IMR-90 (cell line): Measurements from ENCODE around the gene NELL1. TPM values are rescaled to one million over a fixed set of nuclear protein-coding genes. Genes with fewer than 3 reads are reported as not detected.

Experiments
- ATAC-seq: fragments of 200-7000 bp; cut with Tn5 transposase; 2 replicates; pipeline ENCODE4 v1.9.1; 2020; ENCODE audit warnings: low read depth, mild to moderate bottlenecking, moderate library complexity
- BruUV-seq: library from RNA; stranded (reverse); fragments of 400-500 nt; replicated peaks from 2 replicates; lab custom pipeline; 2021; lab: Mats Ljungman, UMichigan
- CTCF ChIA-PET: fragments of 300-600 bp; formaldehyde crosslinking; extraction: SDS; loops from one replicate; lab custom pipeline; 2021; ENCODE audit warnings: antibody characterized with exemption; lab: Yijun Ruan, JAX
- POLR2A ChIA-PET: fragments of 300-600 bp; sonication (Branson Sonifier 250); formaldehyde crosslinking; loops from one replicate; lab custom pipeline; 2022; ENCODE audit warnings: antibody characterized with exemption; ENCODE audit not compliant: unreplicated experiment; lab: Charles Lee
- DNase-seq: peaks from one replicate; pipeline ENCODE4 v3.0.0; 2013
- H2AFZ ChIP-seq: replicated peaks from 2 replicates; pipeline ENCODE3; 2013; ENCODE audit warnings: low read length, mild to moderate bottlenecking; ENCODE audit not compliant: poor library complexity
- H2AK5ac ChIP-seq: 2 replicates; pipeline ENCODE4 v1.6.1; 2013; ENCODE audit warnings: low read depth, low read length, inconsistent platforms
- H2AK9ac ChIP-seq: replicated peaks from 2 replicates; pipeline ENCODE3; 2013; ENCODE audit warnings: mild to moderate bottlenecking, low read depth, low read length, moderate library complexity; ENCODE audit not compliant: poor library complexity
- H2BK120ac ChIP-seq: 2 replicates; pipeline ENCODE4 v1.6.1; 2013; ENCODE audit warnings: low read depth, low read length, inconsistent platforms
- H2BK15ac ChIP-seq: 3 replicates; pipeline ENCODE4 v1.6.1; 2013; ENCODE audit warnings: low read depth, low read length, inconsistent platforms
- H2BK20ac ChIP-seq: 2 replicates; pipeline ENCODE4 v1.6.1; 2013; ENCODE audit warnings: low read depth, mild to moderate bottlenecking, inconsistent platforms, low read length, moderate library complexity
- H2BK5ac ChIP-seq: 2 replicates; pipeline ENCODE4 v1.6.1; 2013; ENCODE audit warnings: mild to moderate bottlenecking, low read depth, low read length, inconsistent platforms; ENCODE audit not compliant: poor library complexity, severe bottlenecking
- H3K14ac ChIP-seq: replicated peaks from 2 replicates; pipeline ENCODE4 v1.6.1; 2013; ENCODE audit warnings: low read depth, low read length, inconsistent platforms
- H3K18ac ChIP-seq: 2 replicates; pipeline ENCODE4 v1.6.1; 2013; ENCODE audit warnings: low read depth, low read length, control low read depth
- H3K23ac ChIP-seq: 2 replicates; pipeline ENCODE4 v1.6.1; 2013; ENCODE audit warnings: low read depth, low read length, inconsistent platforms
- H3K27ac ChIP-seq: 2 replicates; pipeline ENCODE4 v1.5.1; 2013; ENCODE audit warnings: mild to moderate bottlenecking, control low read depth, low read length; ENCODE audit not compliant: insufficient read depth
- H3K27me3 ChIP-seq: 2 replicates; pipeline ENCODE4 v1.6.1; 2013; ENCODE audit warnings: low read length; ENCODE audit not compliant: control insufficient read depth, insufficient read depth
- H3K36me3 ChIP-seq: 2 replicates; pipeline ENCODE4 v1.6.1; 2013; ENCODE audit warnings: low read length, mixed read lengths; ENCODE audit not compliant: control insufficient read depth, insufficient read depth
- H3K4ac ChIP-seq: 2 replicates; pipeline ENCODE4 v1.6.1; 2013; ENCODE audit warnings: low read depth, low read length, inconsistent platforms
- H3K4me1 ChIP-seq: 2 replicates; pipeline ENCODE4 v1.6.1; 2013; ENCODE audit warnings: low read length, mixed read lengths; ENCODE audit not compliant: control insufficient read depth, insufficient read depth
- H3K4me2 ChIP-seq: 2 replicates; pipeline ENCODE4 v1.6.1; 2013; ENCODE audit warnings: low read depth, mild to moderate bottlenecking, control low read depth, low read length, moderate library complexity
- H3K4me3 ChIP-seq: 2 replicates; pipeline ENCODE4 v1.5.1; 2013; ENCODE audit warnings: low read depth, mild to moderate bottlenecking, control low read depth, low read length, moderate library complexity; ENCODE audit not compliant: insufficient read depth
- H3K56ac ChIP-seq: 2 replicates; pipeline ENCODE4 v1.6.1; 2013; ENCODE audit warnings: low read length, inconsistent platforms; ENCODE audit not compliant: insufficient read depth; ENCODE audit errors: extremely low read depth
- H3K79me1 ChIP-seq, 2 experiments: 2 replicates each; pipeline ENCODE4 v1.6.1; 2013; ENCODE audit warnings: low read length in 2 of 2, inconsistent platforms in 1 of 2, low read depth in 1 of 2
- H3K9ac ChIP-seq: 2 replicates; pipeline ENCODE4 v1.6.1; 2013; ENCODE audit warnings: low read depth, low read length, control low read depth
- H3K9me1 ChIP-seq: 2 replicates; pipeline ENCODE4 v1.6.1; 2013; ENCODE audit warnings: low read length, inconsistent platforms; ENCODE audit not compliant: insufficient read depth
- H3K9me3 ChIP-seq: 2 replicates; pipeline ENCODE4 v1.6.1; 2013; ENCODE audit warnings: low read length; ENCODE audit not compliant: control insufficient read depth, insufficient read depth
- H4K20me1 ChIP-seq: 2 replicates; pipeline ENCODE4 v1.6.1; 2013; ENCODE audit warnings: low read length, inconsistent platforms; ENCODE audit not compliant: insufficient read depth
- H4K5ac ChIP-seq: 2 replicates; pipeline ENCODE4 v1.6.1; 2013; ENCODE audit warnings: mild to moderate bottlenecking, low read depth, low read length, control low read depth
- H4K8ac ChIP-seq, 2 experiments: 2 replicates each; pipeline ENCODE4 v1.6.1; 2013; ENCODE audit warnings: low read depth in 2 of 2, low read length in 2 of 2, control low read depth in 1 of 2, inconsistent platforms in 1 of 2
- H4K91ac ChIP-seq: 2 replicates; pipeline ENCODE4 v1.6.1; 2013; ENCODE audit warnings: low read depth, low read length, inconsistent platforms; ENCODE audit not compliant: insufficient read depth
- BHLHE40 ChIP-seq: fragments of 150-350 bp; IDR thresholded peaks from 2 replicates; pipeline ENCODE4 v1.6.1; 2016; ENCODE audit warnings: mild to moderate bottlenecking, low read depth, low read length
- FOS ChIP-seq: fragments of 150-350 bp; IDR thresholded peaks from 2 replicates; pipeline ENCODE4 v1.6.1; 2016; ENCODE audit warnings: low read depth, low read length
- MAFK ChIP-seq: IDR thresholded peaks from 2 replicates; pipeline ENCODE4 v1.6.1; 2012; ENCODE audit warnings: low read depth, low read length, improper control_type of control experiment
- MXI1 ChIP-seq: IDR thresholded peaks from 2 replicates; pipeline ENCODE4 v1.6.1; 2012; ENCODE audit warnings: low read depth, mild to moderate bottlenecking, low read length, moderate library complexity, borderline replicate concordance
- NFE2L2 ChIP-seq: fragments of 150-350 bp; IDR thresholded peaks from 2 replicates; pipeline ENCODE4 v1.6.1; 2016; ENCODE audit warnings: low read depth, mild to moderate bottlenecking, low read length
- WGBS, 2 experiments: methylation state at CpG; one replicate each; pipeline versions ENCODE4 v1.1.5 to v1.1.7; 2013; ENCODE audit warnings: missing lambda C conversion rate in 2 of 2; ENCODE audit not compliant: insufficient read length in 1 of 2; ENCODE audit errors: extremely low coverage in 2 of 2; 5-methylcytosine and 5-hydroxymethylcytosine counted together
- dilution Hi-C: fragments of 300-500 bp; cut with HindIII; formaldehyde crosslinking; loops from one replicate; pipeline ENCODE4 v1.14.3; 2018; ENCODE audit warnings: low sequenced_read_pairs; ENCODE audit not compliant: unreplicated experiment
- in situ Hi-C: fragments of 300-500 bp; cut with MboI; formaldehyde crosslinking; loops from 3 replicates; pipeline ENCODE4 v1.14.3; 2019; ENCODE audit warnings: low sequenced_read_pairs, inconsistent platforms, mixed read lengths
- intact Hi-C: fragments of 100-400 bp; cut with micrococcal nuclease; formaldehyde crosslinking; loops from 2 replicates; pipeline ENCODE4 v1.10.0; 2022
- polyA plus RNA-seq, 3 experiments: library from polyadenylated mRNA; depleted of rRNA; stranded (reverse); fragments of >200 nt; gene quantifications; 2 replicates each; pipeline ENCODE4 v1.2.3, GENCODE V29; 2012; ENCODE audit warnings: low replicate concordance in 1 of 3
- total RNA-seq: library from RNA; depleted of rRNA; stranded (reverse); fragments of >200 nt; gene quantifications from 2 replicates; pipeline ENCODE4 v1.2.3, GENCODE V29; 2012

The NELL1 gene
- total and polyA plus RNA-seq, 2 of the 4 experiments (the other 2 are of a cell fraction), result not detected

DNA sequence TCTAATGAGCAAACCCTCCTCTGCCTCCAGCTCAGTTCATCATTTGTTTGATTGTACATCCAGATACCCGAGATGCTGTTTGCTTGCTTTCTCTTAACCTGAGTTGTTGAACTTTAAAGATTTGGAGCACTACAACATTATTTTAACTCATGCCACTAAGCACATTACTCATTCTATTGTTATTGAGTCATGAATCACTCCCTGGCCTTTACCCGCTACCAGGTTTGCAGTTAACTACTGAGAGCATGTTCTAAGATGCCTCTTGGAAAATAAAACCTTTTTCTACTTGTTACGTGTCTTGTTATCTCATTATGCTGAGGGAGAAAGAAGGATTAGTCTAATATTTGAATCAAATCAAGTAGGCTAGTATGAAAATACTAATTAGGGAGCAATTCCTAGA is 802.9 kb downstream of the NELL1 start:
- Histone ChIP-seq H2BK120ac (no peak overlapping the region), H4K8ac (no peak overlapping the region), H3K9me3 (peaks cover 12% of the 10 kb centered on the region), H2BK20ac (no peak overlapping the region), H3K4me2 (no peak overlapping the region), H2AFZ (no peak overlapping the region), H4K20me1 (no peaks in the 10 kb centered on the region), H2BK15ac (no peak overlapping the region), H3K4me1 (no peaks in the 10 kb centered on the region), H3K36me3 (no peaks in the 10 kb centered on the region), H3K56ac (no peak overlapping the region), H3K4ac (no peak overlapping the region), H4K91ac (no peak overlapping the region), H2AK5ac (no peak overlapping the region), H3K79me1 (no peaks in the 10 kb centered on the region), H2BK5ac (no peak overlapping the region), H3K9ac (no peak overlapping the region), H3K4me3 (no peak overlapping the region), H3K23ac (no peak overlapping the region), H3K27me3 (no peaks in the 10 kb centered on the region), H3K18ac (no peak overlapping the region), H3K27ac (no peak overlapping the region), H2AK9ac (no peak overlapping the region), H4K5ac (no peak overlapping the region), H3K14ac (no peak overlapping the region), H3K9me1 (no peaks in the 10 kb centered on the region)
- intact Hi-C loops, result no loop called here
- ATAC-seq (no peak), DNase-seq (no peak)
- in situ Hi-C loops, result no loop called here
- no TSS peak for BruUV-seq
- TF ChIP-seq BHLHE40 (no peak), MXI1 (no peak), FOS (no peak), NFE2L2 (no peak), MAFK (no peak)
- WGBS, 2 experiments, result no CpG with 5 or more reads among the region's 3 CpGs
- ChIA-PET CTCF (no interaction called here), POLR2A (no interaction called here)
- dilution Hi-C loops, result no loop called here
